ENCODE measurements around the gene RGL4.

RGL4 gene

GRCh38 chr22:23677701-23677995, 13.2 kb upstream of the RGL4 start:
- DNase-seq (ENCODE audit: low read depth in 1 of 2, low spot score in 1 of 2) = no peak

- DNase-seq (ENCODE audit: low read depth in 1 of 2, low spot score in 1 of 2) = no peak
Observed at GRCh38 chr22:23678133-23678532, 12.7 kb upstream of the RGL4 start.

- no peak for DNase-seq (ENCODE audit: low read depth in 1 of 2, low spot score in 1 of 2)
Observed at GRCh38 chr22:23681026-23681809, 9.6 kb upstream of the RGL4 start.

- DNase-seq (ENCODE audit: low read depth in 1 of 2, low spot score in 1 of 2) = no peak
Observed at GRCh38 chr22:23682077-23682476, 8.7 kb upstream of the RGL4 start.

GRCh38 chr22:23682827-23683355, 7.9 kb upstream of the RGL4 start:
- DNase-seq (ENCODE audit: low read depth in 1 of 2, low spot score in 1 of 2) = no peak

- no peak for DNase-seq (ENCODE audit: low read depth in 1 of 2, low spot score in 1 of 2)
Observed at GRCh38 chr22:23683545-23683944, 7.3 kb upstream of the RGL4 start.

- no peak for DNase-seq (ENCODE audit: low read depth in 1 of 2, low spot score in 1 of 2)
Observed at GRCh38 chr22:23684026-23684425, 6.8 kb upstream of the RGL4 start.

GRCh38 chr22:23684561-23685031, 6.2 kb upstream of the RGL4 start:
- no peak for DNase-seq (ENCODE audit: low read depth in 1 of 2, low spot score in 1 of 2)

- DNase-seq (ENCODE audit: low read depth in 1 of 2, low spot score in 1 of 2) = no peak
Observed at GRCh38 chr22:23685205-23685784, 5.5 kb upstream of the RGL4 start.

GRCh38 chr22:23686416-23687024, 4.3 kb upstream of the RGL4 start:
- no peak for DNase-seq (ENCODE audit: low read depth in 1 of 2, low spot score in 1 of 2)

GRCh38 chr22:23688121-23688520, 2.7 kb upstream of the RGL4 start:
- no peak for DNase-seq (ENCODE audit: low read depth in 1 of 2, low spot score in 1 of 2)

GRCh38 chr22:23688571-23688970, 2.2 kb upstream of the RGL4 start:
- no peak for DNase-seq (ENCODE audit: low read depth in 1 of 2, low spot score in 1 of 2)

GRCh38 chr22:23689414-23689813, 1.4 kb upstream of the RGL4 start:
- DNase-seq (ENCODE audit: low read depth in 1 of 2, low spot score in 1 of 2) = no peak

GRCh38 chr22:23691748-23692423, 1.1 kb downstream of the RGL4 start:
- no peak for DNase-seq (ENCODE audit: low read depth in 1 of 2, low spot score in 1 of 2)

GRCh38 chr22:23692598-23693291, 1.9 kb downstream of the RGL4 start:
- DNase-seq (ENCODE audit: low read depth in 1 of 2, low spot score in 1 of 2) = no peak

GRCh38 chr22:23693979-23694680, 3.3 kb downstream of the RGL4 start:
- no peak for DNase-seq (ENCODE audit: low read depth in 1 of 2, low spot score in 1 of 2)

GRCh38 chr22:23695141-23695540, 4.3 kb downstream of the RGL4 start:
- DNase-seq (ENCODE audit: low read depth in 1 of 2, low spot score in 1 of 2) = no peak

GRCh38 chr22:23695571-23696325, 4.9 kb downstream of the RGL4 start:
- DNase-seq (ENCODE audit: low read depth in 1 of 2, low spot score in 1 of 2) = no peak

- DNase-seq (ENCODE audit: low read depth in 1 of 2, low spot score in 1 of 2) = peak; percentile 52 to 76
Observed at GRCh38 chr22:23696326-23696851, 5.6 kb downstream of the RGL4 start.

All from activated CD4-positive, alpha-beta T cell treated with anti-CD3 and anti-CD28 coated beads, Interleukin-2, amount 50 U/mL, for 24 hours (primary cell).